ENCODE data around the gene TEAD1.

DNA sequence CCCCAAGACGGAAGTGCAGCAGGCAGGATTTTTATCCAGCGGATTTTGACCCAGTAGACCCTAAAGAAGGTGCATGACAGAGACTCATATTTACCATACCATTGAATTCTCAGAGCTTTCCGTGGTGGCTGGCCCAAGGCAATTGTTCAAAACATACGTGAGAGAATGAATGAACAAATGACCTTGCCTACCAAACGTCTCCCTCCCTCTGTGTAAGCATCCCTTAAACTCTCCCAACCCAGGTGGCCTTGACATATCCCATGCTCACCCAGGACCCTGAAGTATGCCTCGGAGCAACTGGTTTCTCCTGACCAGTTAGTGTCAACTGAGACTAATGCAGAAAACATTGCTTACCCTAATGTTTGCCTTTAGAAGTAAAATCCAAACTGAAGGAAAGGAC lies 154.9 kb downstream of the TEAD1 start:
- TF ChIP-seq, protein P1, sequence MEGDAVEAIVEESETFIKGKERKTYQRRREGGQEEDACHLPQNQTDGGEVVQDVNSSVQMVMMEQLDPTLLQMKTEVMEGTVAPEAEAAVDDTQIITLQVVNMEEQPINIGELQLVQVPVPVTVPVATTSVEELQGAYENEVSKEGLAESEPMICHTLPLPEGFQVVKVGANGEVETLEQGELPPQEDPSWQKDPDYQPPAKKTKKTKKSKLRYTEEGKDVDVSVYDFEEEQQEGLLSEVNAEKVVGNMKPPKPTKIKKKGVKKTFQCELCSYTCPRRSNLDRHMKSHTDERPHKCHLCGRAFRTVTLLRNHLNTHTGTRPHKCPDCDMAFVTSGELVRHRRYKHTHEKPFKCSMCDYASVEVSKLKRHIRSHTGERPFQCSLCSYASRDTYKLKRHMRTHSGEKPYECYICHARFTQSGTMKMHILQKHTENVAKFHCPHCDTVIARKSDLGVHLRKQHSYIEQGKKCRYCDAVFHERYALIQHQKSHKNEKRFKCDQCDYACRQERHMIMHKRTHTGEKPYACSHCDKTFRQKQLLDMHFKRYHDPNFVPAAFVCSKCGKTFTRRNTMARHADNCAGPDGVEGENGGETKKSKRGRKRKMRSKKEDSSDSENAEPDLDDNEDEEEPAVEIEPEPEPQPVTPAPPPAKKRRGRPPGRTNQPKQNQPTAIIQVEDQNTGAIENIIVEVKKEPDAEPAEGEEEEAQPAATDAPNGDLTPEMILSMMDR (IDR thresholded peaks at IDR 0.05; ENCODE audit: low read length): no peak
- no peak for TF ChIP-seq EZH2 (optimal IDR thresholded peaks at IDR 0.05; ENCODE audit: low read depth, low read length)
